ENCODE measurements around the gene JMJD4. TPM values are rescaled to one million over a fixed set of nuclear protein-coding genes. Genes with fewer than 3 reads are reported as not detected.

Gene JMJD4
- total RNA-seq, 1 experiment from 2014 or later: 27.1 TPM

DNA sequence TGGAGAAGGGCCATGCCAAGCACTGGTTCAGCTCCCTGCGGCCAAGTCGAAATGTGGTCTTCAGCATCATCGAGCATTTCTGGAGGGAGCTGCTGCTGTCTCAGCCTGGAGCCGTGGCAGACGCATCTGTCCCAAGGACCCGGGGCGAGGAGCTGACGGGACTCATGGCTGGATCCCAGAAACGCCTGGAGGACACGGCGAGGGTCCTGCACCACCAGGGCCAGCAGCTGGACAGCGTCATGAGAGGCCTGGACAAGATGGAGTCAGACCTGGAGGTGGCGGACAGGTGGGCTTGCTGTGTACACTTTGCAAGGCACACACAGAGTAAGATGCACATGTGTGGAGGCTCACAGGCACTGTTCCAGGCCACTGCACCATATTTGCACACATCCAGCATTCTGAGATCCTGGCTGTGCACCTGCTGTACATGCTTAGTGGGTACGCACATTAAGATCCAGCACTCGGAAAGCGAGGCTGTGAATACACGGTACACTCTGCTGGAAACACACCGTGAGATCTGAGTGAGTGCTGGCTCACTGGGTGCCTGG lies 12.9 kb upstream of the JMJD4 start:
- POLR2A ChIA-PET: no interaction called here
- no peaks in the 10 kb centered on the region for H3K27me3 Mint-ChIP-seq (ENCODE audit: insufficient read depth, unreplicated experiment)
- TF ChIP-seq, protein P1, sequence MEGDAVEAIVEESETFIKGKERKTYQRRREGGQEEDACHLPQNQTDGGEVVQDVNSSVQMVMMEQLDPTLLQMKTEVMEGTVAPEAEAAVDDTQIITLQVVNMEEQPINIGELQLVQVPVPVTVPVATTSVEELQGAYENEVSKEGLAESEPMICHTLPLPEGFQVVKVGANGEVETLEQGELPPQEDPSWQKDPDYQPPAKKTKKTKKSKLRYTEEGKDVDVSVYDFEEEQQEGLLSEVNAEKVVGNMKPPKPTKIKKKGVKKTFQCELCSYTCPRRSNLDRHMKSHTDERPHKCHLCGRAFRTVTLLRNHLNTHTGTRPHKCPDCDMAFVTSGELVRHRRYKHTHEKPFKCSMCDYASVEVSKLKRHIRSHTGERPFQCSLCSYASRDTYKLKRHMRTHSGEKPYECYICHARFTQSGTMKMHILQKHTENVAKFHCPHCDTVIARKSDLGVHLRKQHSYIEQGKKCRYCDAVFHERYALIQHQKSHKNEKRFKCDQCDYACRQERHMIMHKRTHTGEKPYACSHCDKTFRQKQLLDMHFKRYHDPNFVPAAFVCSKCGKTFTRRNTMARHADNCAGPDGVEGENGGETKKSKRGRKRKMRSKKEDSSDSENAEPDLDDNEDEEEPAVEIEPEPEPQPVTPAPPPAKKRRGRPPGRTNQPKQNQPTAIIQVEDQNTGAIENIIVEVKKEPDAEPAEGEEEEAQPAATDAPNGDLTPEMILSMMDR (IDR thresholded peaks at IDR 0.05; ENCODE audit: insufficient read depth in 1 of 2, low read depth in 1 of 2, low read length in 1 of 2, severe bottlenecking in 1 of 2, unreplicated experiment in 1 of 2): no peak
- no peak overlapping the region for H3K4me3 Mint-ChIP-seq (ENCODE audit: unreplicated experiment)
- peaks cover 8% of the 10 kb centered on the region for H3K36me3 Mint-ChIP-seq (ENCODE audit: insufficient read depth, unreplicated experiment)
- H3K9me3 Mint-ChIP-seq (ENCODE audit: unreplicated experiment): no peaks in the 10 kb centered on the region
- Histone ChIP-seq H3K27me3 (replicated peaks; ENCODE audit: control insufficient read depth, insufficient read depth, low read length) (no peaks in the 10 kb centered on the region), H3K36me3 (ENCODE audit: control insufficient read depth, insufficient read depth, low read length) (peaks cover 1% of the 10 kb centered on the region), H3K9me3 (no peaks in the 10 kb centered on the region), H3K4me3 (ENCODE audit: low read depth, low read length) (no peak overlapping the region), H3K4me1 (no peaks in the 10 kb centered on the region)
- intact Hi-C loops (cut with micrococcal nuclease; ENCODE audit: unreplicated experiment): no loop called here
- H3K4me1 Mint-ChIP-seq (ENCODE audit: low read depth, unreplicated experiment): no peaks in the 10 kb centered on the region
- no peak for DNase-seq
- BruUV-seq (replicated peaks): no TSS peak
- no peak overlapping the region for H3K27ac Mint-ChIP-seq (ENCODE audit: unreplicated experiment)
- CTCF ChIA-PET: no interaction called here

DNA sequence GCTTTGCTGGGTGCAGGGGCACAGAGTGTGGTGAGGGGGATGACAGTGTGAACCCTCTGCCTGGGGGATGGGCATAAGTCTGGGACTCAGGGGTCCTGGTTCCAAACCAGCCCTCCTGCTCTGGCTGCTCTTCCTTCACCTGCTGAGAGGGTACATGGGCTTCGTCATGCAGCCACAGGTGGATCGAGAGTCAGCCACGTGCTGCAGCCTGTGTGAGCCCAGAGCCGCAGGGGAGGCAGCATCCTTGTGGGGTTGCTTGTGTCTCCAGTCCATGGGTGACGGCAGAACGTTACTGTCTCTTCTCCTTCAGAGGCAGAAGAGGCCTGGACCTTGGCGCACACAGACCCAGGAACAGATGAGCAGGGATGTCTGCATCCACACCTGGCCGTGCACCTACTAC lies 12.3 kb upstream of the JMJD4 start:
- TF ChIP-seq, protein P1 (IDR thresholded peaks at IDR 0.05; ENCODE audit: insufficient read depth in 1 of 2, low read depth in 1 of 2, low read length in 1 of 2, severe bottlenecking in 1 of 2, unreplicated experiment in 1 of 2): no peak
- no peaks in the 10 kb centered on the region for H3K27me3 Mint-ChIP-seq (ENCODE audit: insufficient read depth, unreplicated experiment)
- no peaks in the 10 kb centered on the region for H3K27me3 ChIP-seq (replicated peaks; ENCODE audit: control insufficient read depth, insufficient read depth, low read length)
- H3K27ac Mint-ChIP-seq (ENCODE audit: unreplicated experiment): no peak overlapping the region
- H3K4me3 Mint-ChIP-seq (ENCODE audit: unreplicated experiment): no peak overlapping the region
- peaks cover 14% of the 10 kb centered on the region for H3K36me3 Mint-ChIP-seq (ENCODE audit: insufficient read depth, unreplicated experiment)
- POLR2A ChIA-PET: no interaction called here
- no peaks in the 10 kb centered on the region for H3K4me1 Mint-ChIP-seq (ENCODE audit: low read depth, unreplicated experiment)
- peaks cover 1% of the 10 kb centered on the region for H3K36me3 ChIP-seq (ENCODE audit: control insufficient read depth, insufficient read depth, low read length)
- no peak for DNase-seq
- CTCF ChIA-PET: no interaction called here
- H3K9me3 ChIP-seq: no peaks in the 10 kb centered on the region
- intact Hi-C loops (cut with micrococcal nuclease; ENCODE audit: unreplicated experiment): no loop called here
- BruUV-seq (replicated peaks): no TSS peak
- H3K9me3 Mint-ChIP-seq (ENCODE audit: unreplicated experiment): no peaks in the 10 kb centered on the region
- H3K4me3 ChIP-seq (ENCODE audit: low read depth, low read length): no peak overlapping the region
- no peaks in the 10 kb centered on the region for H3K4me1 ChIP-seq

DNA sequence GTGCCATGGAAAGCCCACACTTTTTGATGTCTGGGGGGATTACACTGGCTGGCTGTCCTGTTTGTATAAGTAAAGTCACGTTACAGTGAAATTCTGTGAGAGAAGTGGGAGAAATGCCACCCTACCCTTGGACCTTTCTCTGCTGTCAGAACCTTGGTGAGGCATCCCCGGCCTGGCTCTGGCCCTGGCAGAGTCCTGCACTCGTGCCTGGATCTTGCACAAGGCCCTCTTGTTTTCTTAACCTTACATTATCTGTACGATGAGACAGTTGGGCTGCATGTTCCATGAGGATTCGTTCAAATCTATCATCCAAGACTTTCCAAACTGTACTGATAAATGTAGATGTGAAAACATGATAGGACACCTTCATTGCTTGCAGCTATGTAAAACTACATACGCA lies 11.6 kb upstream of the JMJD4 start:
- ChIA-PET CTCF (no interaction called here), POLR2A (no interaction called here)
- Histone ChIP-seq H3K27me3 (replicated peaks; ENCODE audit: control insufficient read depth, insufficient read depth, low read length) (no peaks in the 10 kb centered on the region), H3K9me3 (no peaks in the 10 kb centered on the region), H3K36me3 (ENCODE audit: control insufficient read depth, insufficient read depth, low read length) (peaks cover 1% of the 10 kb centered on the region), H3K4me3 (ENCODE audit: low read depth, low read length) (no peak overlapping the region), H3K4me1 (no peaks in the 10 kb centered on the region)
- Mint-ChIP-seq H3K27ac (ENCODE audit: unreplicated experiment) (no peak overlapping the region), H3K36me3 (ENCODE audit: insufficient read depth, unreplicated experiment) (peaks cover 14% of the 10 kb centered on the region), H3K4me3 (ENCODE audit: unreplicated experiment) (no peak overlapping the region), H3K4me1 (ENCODE audit: low read depth, unreplicated experiment) (no peaks in the 10 kb centered on the region), H3K9me3 (ENCODE audit: unreplicated experiment) (no peaks in the 10 kb centered on the region), H3K27me3 (ENCODE audit: insufficient read depth, unreplicated experiment) (no peaks in the 10 kb centered on the region)
- intact Hi-C loops (cut with micrococcal nuclease; ENCODE audit: unreplicated experiment): no loop called here
- TF ChIP-seq, protein P1 (IDR thresholded peaks at IDR 0.05; ENCODE audit: insufficient read depth in 1 of 2, low read depth in 1 of 2, low read length in 1 of 2, severe bottlenecking in 1 of 2, unreplicated experiment in 1 of 2): no peak
- DNase-seq: no peak
- BruUV-seq (replicated peaks): no TSS peak

All from Caco-2 (cell line).